ENCODE results near the gene FSCN2.
A peak's percentile ranks its signal among the peaks of the same experiment; 100 is the strongest.

The FSCN2 gene

DNA sequence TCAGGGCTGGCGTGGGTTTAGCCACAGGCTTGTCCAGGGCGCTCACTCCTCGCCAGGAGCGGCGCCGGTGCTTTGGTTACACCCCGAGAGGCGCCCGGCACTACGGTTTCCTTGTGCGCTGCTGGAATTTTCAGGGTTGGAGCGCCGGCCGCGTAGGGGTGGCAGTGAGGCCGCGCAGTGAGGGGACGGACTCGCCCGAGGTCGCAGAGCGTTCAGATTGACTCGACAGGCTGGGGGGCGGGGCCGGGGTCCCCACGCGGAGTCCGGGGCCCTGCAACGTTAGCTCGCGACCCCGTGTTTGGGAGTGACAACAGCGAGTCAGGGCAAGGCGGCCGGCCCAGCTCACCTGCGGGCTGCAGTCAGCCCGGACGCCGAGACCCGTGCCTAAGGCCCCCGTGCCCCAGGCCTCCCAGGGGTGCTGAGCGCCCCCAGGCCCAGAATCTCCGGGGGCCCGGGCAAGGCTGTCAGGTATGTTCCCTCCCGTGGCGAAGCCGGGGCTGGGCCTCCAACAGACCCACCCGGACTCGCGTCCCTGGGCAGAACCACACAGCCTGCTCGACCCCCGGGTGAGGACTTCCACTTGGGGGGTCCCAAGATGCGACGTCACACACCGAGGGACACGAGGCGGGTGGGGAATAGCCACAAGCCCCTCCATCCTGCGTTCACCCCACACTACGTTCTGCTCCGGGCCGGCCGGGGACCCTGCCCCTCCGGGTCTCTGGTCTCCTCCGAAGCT, 14.3 kb upstream of the FSCN2 start:
- H3K27ac ChIP-seq, result peak overlapping the region; percentile 96
- peak; percentile 63 for DNase-seq
- TF ChIP-seq, protein P1, sequence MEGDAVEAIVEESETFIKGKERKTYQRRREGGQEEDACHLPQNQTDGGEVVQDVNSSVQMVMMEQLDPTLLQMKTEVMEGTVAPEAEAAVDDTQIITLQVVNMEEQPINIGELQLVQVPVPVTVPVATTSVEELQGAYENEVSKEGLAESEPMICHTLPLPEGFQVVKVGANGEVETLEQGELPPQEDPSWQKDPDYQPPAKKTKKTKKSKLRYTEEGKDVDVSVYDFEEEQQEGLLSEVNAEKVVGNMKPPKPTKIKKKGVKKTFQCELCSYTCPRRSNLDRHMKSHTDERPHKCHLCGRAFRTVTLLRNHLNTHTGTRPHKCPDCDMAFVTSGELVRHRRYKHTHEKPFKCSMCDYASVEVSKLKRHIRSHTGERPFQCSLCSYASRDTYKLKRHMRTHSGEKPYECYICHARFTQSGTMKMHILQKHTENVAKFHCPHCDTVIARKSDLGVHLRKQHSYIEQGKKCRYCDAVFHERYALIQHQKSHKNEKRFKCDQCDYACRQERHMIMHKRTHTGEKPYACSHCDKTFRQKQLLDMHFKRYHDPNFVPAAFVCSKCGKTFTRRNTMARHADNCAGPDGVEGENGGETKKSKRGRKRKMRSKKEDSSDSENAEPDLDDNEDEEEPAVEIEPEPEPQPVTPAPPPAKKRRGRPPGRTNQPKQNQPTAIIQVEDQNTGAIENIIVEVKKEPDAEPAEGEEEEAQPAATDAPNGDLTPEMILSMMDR (IDR thresholded peaks at IDR 0.05; ENCODE audit: low read depth, low read length, missing control alignments), result no peak
- H3K27me3 ChIP-seq (replicated peaks), result no peaks in the 10 kb centered on the region
- H3K4me3 ChIP-seq (ENCODE audit: low read depth, low read length), result peak overlapping the region; percentile 57
- H3K36me3 ChIP-seq (replicated peaks), result peaks cover 34% of the 10 kb centered on the region
- in situ Hi-C loops (cut with HindIII; ENCODE audit: low pct_ligation_motif_present, low sequenced_read_pairs), result loop anchor here (10.0 kb wide), 1 partner anchor 109 kb away; no protein-coding TSS in a partner anchor

DNA sequence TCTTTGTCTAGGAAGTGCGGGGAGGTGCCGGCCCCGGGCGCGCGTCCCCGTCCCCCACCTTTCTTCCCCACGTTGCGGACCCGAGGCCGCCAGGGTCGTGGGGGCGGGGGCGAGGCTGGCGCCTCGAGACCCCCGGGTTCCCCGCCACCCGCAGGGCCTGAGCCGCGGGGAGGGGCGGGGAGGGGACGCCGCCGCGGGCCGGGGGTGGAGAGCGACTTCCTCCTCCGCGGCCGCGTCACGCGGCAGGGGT, 13.8 kb upstream of the FSCN2 start:
- in situ Hi-C loops (cut with HindIII; ENCODE audit: low pct_ligation_motif_present, low sequenced_read_pairs), result loop anchor here (10.0 kb wide), 1 partner anchor 110 kb away; no protein-coding TSS in a partner anchor
- TF ChIP-seq, protein P1 (IDR thresholded peaks at IDR 0.05; ENCODE audit: low read depth, low read length, missing control alignments), result no peak
- DNase-seq, result no peak
- H3K27ac ChIP-seq, result peak overlapping the region; percentile 96
- peaks cover 29% of the 10 kb centered on the region for H3K36me3 ChIP-seq (replicated peaks)
- H3K4me3 ChIP-seq (ENCODE audit: low read depth, low read length), result peak overlapping the region; percentile 57
- no peaks in the 10 kb centered on the region for H3K27me3 ChIP-seq (replicated peaks)

DNA sequence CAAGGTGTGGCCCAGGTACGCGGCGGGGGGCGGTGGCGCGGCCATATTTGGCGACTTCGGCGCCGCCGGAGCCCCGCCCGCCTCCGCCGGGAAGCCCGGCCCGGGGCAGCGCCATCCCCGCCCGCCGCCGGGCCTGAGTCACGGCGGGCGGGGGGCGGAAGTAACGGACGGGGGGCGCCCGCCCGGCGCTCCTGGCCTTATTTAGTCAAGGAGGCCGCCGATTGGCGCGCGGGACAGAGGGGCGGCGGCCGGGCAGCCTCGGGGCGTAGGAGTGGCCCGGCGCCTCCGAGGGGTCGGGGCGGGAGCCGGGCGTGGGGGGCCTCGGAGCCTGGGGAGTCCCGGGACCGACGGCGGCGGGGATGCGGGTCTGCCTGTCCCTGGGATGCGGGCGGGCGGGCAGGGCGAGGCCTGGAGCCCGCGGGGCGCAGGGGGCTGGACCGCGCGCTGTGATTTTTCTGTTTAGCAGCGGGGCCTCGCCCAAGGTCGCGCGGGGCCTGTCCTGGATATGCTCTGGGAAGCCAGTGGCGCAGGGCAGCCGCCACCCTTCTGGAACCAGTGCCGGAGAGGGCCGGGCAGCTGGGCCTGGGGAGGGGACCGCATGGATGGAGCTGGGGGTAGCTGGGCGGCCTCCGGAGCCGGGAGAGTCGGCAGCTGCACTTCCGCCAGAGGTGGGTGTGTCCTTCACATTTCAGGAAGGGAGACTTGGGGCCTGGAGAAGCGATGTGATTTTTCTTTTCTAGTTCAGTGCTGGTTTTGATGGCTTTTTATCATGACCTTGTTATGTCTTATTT, 13.2 kb upstream of the FSCN2 start:
- DNase-seq, result peak; percentile 64
- Histone ChIP-seq H3K36me3 (replicated peaks) (peaks cover 24% of the 10 kb centered on the region), H3K27me3 (replicated peaks) (no peaks in the 10 kb centered on the region), H3K27ac (peak overlapping the region; percentile 96), H3K4me3 (ENCODE audit: low read depth, low read length) (peak overlapping the region; percentile 82)
- in situ Hi-C loops (cut with HindIII; ENCODE audit: low pct_ligation_motif_present, low sequenced_read_pairs), result loop anchor here (10.0 kb wide), 1 partner anchor 110 kb away; no protein-coding TSS in a partner anchor
- TF ChIP-seq, protein P1 (IDR thresholded peaks at IDR 0.05; ENCODE audit: low read depth, low read length, missing control alignments), result no peak

DNA sequence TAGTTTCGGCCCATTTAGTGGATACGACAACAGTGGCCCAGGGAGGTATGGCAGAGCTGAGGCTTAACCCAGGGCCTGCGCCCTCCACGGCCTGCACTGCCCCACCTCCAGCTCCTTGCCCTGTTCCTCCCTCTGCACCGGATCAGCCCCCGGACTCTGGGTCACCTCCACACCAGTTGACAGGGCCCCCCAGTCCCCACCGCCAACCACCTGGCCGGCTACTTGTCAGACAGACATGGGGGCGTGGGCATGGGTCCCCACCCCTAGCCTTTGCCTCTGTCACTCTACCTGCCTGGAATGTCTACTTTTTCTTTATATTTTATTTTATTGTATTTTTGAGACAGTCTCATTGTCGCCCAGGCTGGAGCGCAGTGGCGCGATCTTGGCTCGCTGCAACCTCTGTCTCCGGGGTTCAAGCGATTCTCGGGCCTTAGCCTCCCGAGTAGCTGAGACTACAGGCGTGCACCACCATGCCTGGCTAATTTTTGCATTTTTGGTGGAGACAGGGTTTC, 12.6 kb upstream of the FSCN2 start:
- TF ChIP-seq, protein P1 (IDR thresholded peaks at IDR 0.05; ENCODE audit: low read depth, low read length, missing control alignments), result no peak
- peaks cover 17% of the 10 kb centered on the region for H3K36me3 ChIP-seq (replicated peaks)
- H3K27me3 ChIP-seq (replicated peaks), result no peaks in the 10 kb centered on the region
- peak overlapping the region; percentile 96 for H3K27ac ChIP-seq
- peak overlapping the region; percentile 82 for H3K4me3 ChIP-seq (ENCODE audit: low read depth, low read length)
- in situ Hi-C loops (cut with HindIII; ENCODE audit: low pct_ligation_motif_present, low sequenced_read_pairs), result loop anchor here (10.0 kb wide), 1 partner anchor 111 kb away; no protein-coding TSS in a partner anchor
- no peak for DNase-seq

DNA sequence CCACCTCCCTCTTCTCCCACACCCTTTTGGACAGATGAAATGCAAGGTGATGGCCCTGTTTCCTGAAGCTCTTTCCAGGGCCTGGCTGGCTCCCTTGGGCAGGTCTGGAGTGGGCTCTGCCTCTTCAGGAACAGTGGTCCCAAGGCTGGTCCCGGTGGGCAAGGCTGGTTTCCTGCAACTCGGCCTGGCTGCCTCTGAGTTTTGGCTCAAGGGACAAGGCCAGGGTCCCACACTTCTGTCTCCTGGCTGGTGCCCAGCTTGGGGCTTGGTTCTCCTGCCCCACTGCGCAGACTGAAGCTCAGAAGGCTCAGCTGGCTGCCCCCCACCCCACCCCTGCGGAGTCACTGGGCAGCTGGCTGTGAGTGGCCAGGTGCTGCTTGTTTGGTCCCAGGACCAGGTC, 11.7 kb upstream of the FSCN2 start:
- DNase-seq, result no peak
- Histone ChIP-seq H3K27me3 (replicated peaks) (no peaks in the 10 kb centered on the region), H3K4me3 (ENCODE audit: low read depth, low read length) (peak overlapping the region; percentile 82), H3K27ac (no peak overlapping the region), H3K36me3 (replicated peaks) (peaks cover 9% of the 10 kb centered on the region)
- TF ChIP-seq, protein P1 (IDR thresholded peaks at IDR 0.05; ENCODE audit: low read depth, low read length, missing control alignments), result no peak
- in situ Hi-C loops (cut with HindIII; ENCODE audit: low pct_ligation_motif_present, low sequenced_read_pairs), result loop anchor here (10.0 kb wide), 1 partner anchor 112 kb away; no protein-coding TSS in a partner anchor
